Choroid plexus epithelial cell (primary cell): Measurements from ENCODE around the gene ABCA13.

Experiments
- DNase-seq: peaks from one replicate; pipeline ENCODE4 v3.0.0-alpha.2; 2010; ENCODE audit warnings: low read depth
- H3K4me3 ChIP-seq: 2 replicates; pipeline ENCODE4 v1.5.1; 2011; ENCODE audit warnings: low read depth, mild to moderate bottlenecking, control low read depth, low read length, moderate library complexity
- TF ChIP-seq, protein P1 (sequence below): conservative IDR thresholded peaks from 2 replicates; pipeline ENCODE4 v1.5.1; 2011; ENCODE audit warnings: low read depth, mild to moderate bottlenecking, control low read depth, inconsistent platforms, low read length, moderate library complexity

Gene ABCA13

GRCh38 chr7:48171202-48171601 is at the start of gene ABCA13:
Gene ABCA13 (plus strand): TSS chr7:48171458. CDS start chr7:48171484, 26 bp downstream.
- TF ChIP-seq, protein P1, sequence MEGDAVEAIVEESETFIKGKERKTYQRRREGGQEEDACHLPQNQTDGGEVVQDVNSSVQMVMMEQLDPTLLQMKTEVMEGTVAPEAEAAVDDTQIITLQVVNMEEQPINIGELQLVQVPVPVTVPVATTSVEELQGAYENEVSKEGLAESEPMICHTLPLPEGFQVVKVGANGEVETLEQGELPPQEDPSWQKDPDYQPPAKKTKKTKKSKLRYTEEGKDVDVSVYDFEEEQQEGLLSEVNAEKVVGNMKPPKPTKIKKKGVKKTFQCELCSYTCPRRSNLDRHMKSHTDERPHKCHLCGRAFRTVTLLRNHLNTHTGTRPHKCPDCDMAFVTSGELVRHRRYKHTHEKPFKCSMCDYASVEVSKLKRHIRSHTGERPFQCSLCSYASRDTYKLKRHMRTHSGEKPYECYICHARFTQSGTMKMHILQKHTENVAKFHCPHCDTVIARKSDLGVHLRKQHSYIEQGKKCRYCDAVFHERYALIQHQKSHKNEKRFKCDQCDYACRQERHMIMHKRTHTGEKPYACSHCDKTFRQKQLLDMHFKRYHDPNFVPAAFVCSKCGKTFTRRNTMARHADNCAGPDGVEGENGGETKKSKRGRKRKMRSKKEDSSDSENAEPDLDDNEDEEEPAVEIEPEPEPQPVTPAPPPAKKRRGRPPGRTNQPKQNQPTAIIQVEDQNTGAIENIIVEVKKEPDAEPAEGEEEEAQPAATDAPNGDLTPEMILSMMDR = no peak
- H3K4me3 ChIP-seq = no peak within 1 kb of the TSS
- peak; percentile 59 for DNase-seq

- no peak overlapping the region for H3K4me3 ChIP-seq
- TF ChIP-seq, protein P1 = no peak
- no peak for DNase-seq
Measured at GRCh38 chr7:48126037-48126436, 45.2 kb upstream of the ABCA13 start.

DNA sequence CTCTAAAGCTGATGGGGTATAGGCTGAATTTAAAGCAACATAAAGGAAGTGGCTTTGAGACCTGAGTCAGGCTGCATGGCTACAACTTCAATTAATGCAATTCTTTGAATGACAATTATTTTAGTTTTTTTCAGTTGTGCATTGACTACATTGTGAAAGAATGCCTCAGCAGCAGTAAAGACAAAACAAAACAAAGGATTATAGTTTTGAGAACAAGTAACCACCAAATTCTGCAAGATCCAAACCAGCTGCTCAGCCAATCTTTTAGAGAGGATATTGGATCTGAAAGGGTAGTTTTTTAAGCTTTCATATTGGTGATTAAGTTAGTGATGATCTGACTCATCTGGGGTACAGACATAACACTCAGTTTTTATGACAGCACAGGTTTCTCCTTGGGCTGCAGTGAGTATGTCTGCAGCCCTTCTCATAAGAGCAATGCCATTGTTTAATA is 40.6 kb upstream of the ABCA13 start:
- TF ChIP-seq, protein P1 = no peak
- DNase-seq = peak; percentile 19
- no peak overlapping the region for H3K4me3 ChIP-seq

DNA sequence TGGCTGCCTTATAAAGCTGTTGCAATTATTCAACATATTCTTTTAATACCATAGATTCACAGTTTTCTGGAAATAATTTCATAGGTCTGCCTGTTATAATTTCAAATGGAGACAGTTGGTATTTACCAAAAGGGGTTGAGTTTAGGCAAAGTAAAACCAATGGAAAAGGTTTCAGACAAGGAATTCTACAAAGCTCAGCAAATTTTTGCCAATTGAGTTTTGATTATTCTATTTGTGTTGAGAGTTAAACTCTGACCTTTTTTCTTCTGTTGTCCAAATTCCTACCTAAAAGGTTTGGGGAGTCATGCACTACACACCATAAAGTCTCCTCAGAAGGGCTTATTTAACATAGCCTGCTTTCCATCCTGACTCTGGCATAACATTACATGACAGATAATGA is 38.5 kb upstream of the ABCA13 start:
- TF ChIP-seq, protein P1 = no peak
- DNase-seq = no peak
- no peak overlapping the region for H3K4me3 ChIP-seq

GRCh38 chr7:48139459-48139858 is 31.8 kb upstream of the ABCA13 start:
- TF ChIP-seq, protein P1 = peak; percentile 67
- DNase-seq = peak; percentile 68

DNA sequence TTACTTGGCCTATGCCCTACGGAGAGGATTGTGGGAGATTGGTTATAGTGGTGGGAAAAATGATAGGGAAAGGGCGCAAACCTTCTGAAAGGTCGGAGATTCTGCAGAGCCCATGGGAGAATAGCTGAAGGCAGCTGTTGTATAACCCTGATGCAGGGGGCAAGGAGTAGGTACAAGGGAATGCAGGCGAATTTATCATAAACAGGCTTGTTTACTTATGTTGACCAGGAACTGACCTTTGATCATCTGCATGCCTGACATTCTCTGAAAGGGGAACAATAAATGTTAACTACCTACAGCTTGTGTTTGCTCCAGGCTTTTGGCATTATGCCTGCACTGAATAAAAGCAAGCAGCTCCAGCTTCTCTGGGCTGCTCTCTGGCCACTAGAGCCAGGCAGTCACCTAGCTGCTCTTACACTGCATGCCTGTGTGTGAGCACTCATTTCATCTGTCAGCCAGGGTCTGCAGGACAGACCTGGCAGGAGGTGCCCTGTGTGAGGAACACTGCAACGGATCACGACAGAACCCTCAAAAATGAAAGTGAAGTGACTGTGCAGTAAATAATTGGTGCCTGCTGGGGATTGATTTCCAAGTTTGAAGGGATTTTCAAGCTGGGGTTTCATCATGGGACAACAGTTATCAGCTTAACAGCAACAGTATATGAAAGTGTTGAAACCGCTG is 31.1 kb upstream of the ABCA13 start:
- peak overlapping the region; percentile 28 for H3K4me3 ChIP-seq
- DNase-seq = peak; percentile 74
- TF ChIP-seq, protein P1 = no peak

More at GRCh38 chr7:48139459-48139858, 31.8 kb upstream of the ABCA13 start:
- no peak overlapping the region for H3K4me3 ChIP-seq

- DNase-seq = no peak
- TF ChIP-seq, protein P1 = no peak
- H3K4me3 ChIP-seq = no peak overlapping the region
Measured at GRCh38 chr7:48141521-48141920, 29.7 kb upstream of the ABCA13 start.
